PC-3 (cell line): ENCODE measurements around the gene HDAC4.

Experiments used
- CTCF ChIP-seq: fragments of 300-600 bp; sonication (generic); conservative IDR thresholded peaks from 2 replicates; pipeline ENCODE4 v1.5.1; 2017; ENCODE audit warnings: antibody characterized with exemption, low read depth, mild to moderate bottlenecking, low read length
- EZH2 ChIP-seq: fragments of 300-600 bp; sonication (generic); IDR thresholded peaks from one replicate; pipeline ENCODE4 v1.6.1; 2017; ENCODE audit warnings: antibody characterized with exemption, mild to moderate bottlenecking, low read length; ENCODE audit not compliant: unreplicated experiment
- EZH2phosphoT487 ChIP-seq: fragments of 300-600 bp; sonication (generic); IDR thresholded peaks from 2 replicates; pipeline ENCODE4 v1.6.1; 2018; ENCODE audit warnings: mild to moderate bottlenecking, antibody characterized with exemption, low read length, borderline replicate concordance

- TF ChIP-seq EZH2phosphoT487 = no peak
- no peak for TF ChIP-seq CTCF
- TF ChIP-seq EZH2 = no peak
Measured at GRCh38 chr2:239162141-239162821, 238.5 kb downstream of the HDAC4 start.
